Ovary (tissue), 3 donors: Measurements from ENCODE around the gene CLIC3.

Experiments used
- EP300 ChIP-seq: sonication (generic); formaldehyde crosslinking; IDR thresholded peaks from one replicate; pipeline ENCODE4 v1.6.1; 2017; ENCODE audit warnings: antibody characterized with exemption
- POLR2A ChIP-seq: fragments of 450-650 bp; IDR thresholded peaks from one replicate; pipeline ENCODE4 v1.6.1; 2017; ENCODE audit warnings: antibody characterized with exemption, mild to moderate bottlenecking, moderate library complexity
- TF ChIP-seq, protein P1 (sequence below), 3 donors: fragments of 450-650 bp in 2 of 3; fragments of 200-600 bp in 1 of 3; IDR thresholded peaks; one replicate each; pipeline versions ENCODE4 v1.5.1 to v1.8.0; 2016 to 2022; ENCODE audit warnings: antibody characterized with exemption in 3 of 3, mild to moderate bottlenecking in 1 of 3
- donor health status: DM: no; HTN: no; CAD: no.

DNA sequence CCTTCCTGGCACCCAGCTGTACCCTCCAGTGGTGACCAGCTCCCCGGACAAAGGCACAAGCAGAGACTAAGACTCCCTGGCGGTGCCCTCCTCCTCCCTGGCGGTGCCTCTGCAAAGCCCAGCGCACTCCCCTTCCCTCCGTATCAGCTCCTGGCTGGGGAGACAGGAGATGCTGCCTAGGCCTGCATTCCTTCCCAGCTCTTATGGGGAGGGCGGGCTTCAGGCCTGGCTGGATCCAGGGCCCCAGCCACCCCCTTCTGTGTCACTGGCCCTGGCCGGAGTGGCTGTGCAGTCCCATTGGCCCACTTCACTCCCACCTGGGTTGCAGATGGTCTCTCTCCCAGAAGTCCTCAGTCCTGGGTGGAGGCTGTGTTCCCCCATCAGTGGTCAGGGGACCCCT lies 37.9 kb downstream of the CLIC3 start:
- TF ChIP-seq, protein P1, sequence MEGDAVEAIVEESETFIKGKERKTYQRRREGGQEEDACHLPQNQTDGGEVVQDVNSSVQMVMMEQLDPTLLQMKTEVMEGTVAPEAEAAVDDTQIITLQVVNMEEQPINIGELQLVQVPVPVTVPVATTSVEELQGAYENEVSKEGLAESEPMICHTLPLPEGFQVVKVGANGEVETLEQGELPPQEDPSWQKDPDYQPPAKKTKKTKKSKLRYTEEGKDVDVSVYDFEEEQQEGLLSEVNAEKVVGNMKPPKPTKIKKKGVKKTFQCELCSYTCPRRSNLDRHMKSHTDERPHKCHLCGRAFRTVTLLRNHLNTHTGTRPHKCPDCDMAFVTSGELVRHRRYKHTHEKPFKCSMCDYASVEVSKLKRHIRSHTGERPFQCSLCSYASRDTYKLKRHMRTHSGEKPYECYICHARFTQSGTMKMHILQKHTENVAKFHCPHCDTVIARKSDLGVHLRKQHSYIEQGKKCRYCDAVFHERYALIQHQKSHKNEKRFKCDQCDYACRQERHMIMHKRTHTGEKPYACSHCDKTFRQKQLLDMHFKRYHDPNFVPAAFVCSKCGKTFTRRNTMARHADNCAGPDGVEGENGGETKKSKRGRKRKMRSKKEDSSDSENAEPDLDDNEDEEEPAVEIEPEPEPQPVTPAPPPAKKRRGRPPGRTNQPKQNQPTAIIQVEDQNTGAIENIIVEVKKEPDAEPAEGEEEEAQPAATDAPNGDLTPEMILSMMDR (IDR thresholded peaks at IDR 0.05), result no peak
- TF ChIP-seq POLR2A (no peak), EP300 (no peak)
